GM18870 (cell line): ENCODE measurements around the gene PSMB8.
"Not testable (repeated sequence)": the region's sequence is repeated elsewhere in the genome, so short reads cannot be mapped to it uniquely, and the experiment has no call there.

ENCODE experiments used
- ATAC-seq: cut with Tn5 transposase; IDR thresholded peaks from one replicate; pipeline ENCODE4 v1.9.1; 2021; ENCODE audit warnings: moderate library complexity; ENCODE audit not compliant: unreplicated experiment

The PSMB8 gene

DNA sequence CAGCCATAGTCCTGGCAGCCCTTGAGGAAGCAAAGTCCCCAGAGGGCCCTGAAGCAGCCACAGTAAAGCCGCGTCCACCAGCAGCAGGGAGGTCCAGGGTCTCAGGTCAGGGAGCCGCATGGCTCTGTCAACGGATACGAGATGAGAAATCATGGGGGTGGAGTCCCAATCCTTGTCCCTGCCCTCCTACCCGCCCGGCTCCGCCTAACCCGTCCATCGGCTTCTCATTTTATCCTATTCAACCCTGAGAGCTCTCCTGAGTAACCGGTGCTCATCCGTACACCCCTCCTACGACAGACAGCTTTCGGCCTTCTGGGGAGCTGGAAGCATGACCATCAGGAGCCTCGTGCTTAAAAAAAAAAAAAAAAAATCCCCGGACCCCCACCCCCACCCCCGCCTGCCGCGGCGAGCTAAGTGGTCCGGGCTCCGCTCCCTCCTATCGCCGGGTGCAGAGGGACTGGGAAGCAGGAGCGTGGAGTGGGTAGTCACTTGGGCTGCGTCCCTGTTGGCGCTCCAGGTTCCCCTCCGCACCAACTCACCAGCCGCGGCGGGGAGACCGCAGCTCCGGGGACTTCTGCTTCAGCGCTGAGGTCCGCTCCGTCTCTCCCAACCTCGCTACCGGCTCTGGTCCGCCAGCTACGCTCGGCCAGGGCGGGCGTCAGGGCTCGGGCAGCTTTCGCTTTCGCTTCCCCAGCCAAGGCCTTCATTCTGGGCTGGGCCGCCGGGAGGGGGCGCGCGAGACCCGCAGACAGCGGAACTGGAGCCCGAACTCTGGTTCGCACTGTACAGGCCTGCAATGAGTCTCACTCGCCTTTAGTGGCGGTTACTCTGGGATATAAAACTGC, 5.5 kb downstream of the PSMB8 start, which contains the start of gene TAP2:
Gene TAP2, minus strand, starts transcription at position 626 of the 845 bp plus-strand sequence. Its CDS starts 506 bp downstream, at position 120.
- peak; percentile 70 for ATAC-seq

DNA sequence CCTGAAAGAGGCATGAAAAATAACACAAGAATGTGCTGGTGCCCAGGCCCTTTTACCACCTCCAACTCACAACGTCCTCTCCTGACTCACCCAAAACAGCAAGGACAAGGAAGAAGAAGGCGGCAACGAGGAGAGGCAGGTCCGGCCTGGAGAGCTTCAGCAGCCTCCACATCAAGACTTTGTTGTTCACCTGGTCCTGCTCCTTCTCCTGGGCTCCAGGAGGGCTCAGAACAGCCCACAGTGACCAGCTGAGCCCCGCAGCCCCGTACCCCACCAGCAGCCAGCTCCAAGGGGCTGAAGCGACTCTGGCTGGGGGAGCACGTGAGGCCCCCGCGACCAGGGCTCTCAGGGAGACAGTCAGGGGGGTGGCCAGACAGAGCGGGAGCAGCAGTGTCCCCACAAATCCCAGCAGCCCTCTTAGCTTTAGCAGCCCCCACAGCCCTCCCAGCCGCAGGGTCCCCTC, 6.2 kb downstream of the PSMB8 start:
- no peak for ATAC-seq

DNA sequence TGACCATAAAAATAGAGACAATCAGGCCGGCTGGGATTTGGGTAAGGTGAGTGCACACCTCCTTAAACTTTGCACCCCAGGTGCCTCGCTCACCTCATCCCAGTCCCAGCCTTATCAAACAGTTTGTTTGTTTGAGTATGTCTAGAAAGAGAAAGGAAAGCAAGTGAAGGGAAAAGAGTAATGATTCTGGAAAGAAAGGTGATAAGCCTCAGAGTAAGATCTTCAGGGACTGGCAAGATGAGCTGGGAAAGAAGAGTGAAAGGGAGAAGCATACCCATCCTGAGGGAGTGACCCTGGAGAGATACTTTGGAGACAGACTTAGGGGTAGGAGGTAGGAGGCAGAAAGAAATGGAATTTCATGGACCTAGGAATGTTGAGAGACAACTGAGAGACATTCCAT, 7.0 kb downstream of the PSMB8 start:
- ATAC-seq = no peak

DNA sequence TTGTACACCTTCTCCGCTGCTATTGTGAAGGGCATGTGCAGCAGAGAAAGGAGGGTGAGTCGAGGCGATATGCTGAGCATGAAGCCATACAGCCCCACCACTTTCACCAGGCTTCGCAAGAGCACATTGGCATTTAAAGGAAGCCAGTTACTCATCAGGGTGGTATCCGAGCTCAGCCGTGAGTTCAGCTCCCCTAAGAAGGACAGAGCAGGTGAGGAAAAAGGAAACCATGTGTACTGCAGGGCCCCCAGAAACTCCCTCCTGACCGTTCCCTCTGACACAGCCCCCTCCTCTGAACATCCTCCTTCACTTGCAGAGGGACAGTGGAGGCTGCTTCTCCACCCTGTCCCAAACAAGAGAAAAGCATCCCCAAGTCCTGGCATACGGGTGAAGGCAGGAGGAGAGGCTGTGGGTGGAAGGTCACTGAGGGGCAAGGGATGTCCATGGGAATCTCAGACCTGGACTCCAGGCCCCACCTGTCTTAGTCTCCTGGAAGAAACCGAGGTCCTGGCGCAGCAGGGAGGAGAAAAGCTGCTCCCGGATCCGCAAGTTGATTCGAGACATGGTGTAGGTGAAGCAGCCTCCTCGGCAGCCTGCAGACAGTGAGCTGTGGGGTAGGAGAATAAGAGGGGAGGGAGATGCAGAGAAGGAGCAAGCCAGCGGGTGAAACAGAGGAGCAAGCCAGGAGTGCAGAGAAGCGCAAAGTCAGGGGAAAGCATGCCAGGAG, 8.5 kb downstream of the PSMB8 start:
- no peak for ATAC-seq

DNA sequence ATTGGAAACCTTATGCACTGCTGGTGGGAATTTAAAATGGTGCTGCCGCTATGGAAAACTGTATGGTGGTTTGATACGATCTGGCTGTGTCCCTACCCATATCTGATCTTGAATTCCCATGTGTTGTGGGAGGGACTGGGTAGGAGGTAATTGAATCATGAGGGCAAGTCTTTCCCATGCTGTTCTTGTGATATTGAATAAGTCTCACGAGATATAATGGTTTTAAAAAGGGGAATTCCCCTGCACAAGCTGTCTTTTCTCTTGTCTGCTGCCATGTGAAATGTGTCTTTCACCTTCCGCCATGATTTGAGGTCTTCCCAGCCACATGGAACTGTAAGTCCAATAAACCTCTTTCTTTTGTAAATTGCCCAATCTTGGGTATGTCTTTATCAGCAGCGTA, 10.2 kb downstream of the PSMB8 start:
- no peak for ATAC-seq

DNA sequence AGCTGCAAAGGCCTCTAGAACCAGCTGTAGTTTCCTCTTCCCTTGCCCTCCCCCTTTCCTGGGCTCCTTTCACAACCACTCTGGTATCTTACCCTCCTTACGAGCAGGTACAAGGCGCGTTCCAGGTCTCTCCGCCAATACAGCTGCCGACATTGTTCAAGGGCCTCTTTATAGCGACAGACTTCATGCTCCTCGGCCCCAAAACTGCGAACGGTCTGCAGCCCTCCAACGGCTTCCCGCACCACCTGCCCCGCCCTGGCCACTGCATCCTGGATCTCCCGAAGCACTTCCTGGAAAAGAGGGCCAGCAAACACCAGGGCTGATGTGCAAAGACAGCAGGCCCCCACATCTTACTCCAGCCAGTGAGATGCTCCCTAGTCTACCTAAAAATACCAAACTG, 11.3 kb downstream of the PSMB8 start:
- no peak for ATAC-seq

DNA sequence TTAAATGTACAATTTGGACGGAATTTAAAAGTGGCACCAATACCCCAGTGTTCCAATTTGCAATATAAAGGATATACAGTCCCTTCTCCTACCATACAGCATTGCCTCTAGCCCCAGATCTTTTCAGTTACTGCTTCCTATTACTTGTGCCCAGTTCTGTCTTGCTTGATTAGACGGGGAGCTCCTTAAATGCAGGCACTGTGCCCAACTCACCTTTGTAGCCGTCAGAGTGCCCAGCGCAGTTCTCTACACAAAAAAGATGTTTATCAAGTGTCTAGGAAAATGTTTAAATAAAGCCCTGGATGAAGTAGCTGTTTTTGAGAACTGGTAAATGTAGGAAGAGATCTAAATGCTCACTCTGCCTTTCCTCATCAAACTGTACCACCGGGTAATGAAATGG, 12.9 kb downstream of the PSMB8 start:
- no peak for ATAC-seq

DNA sequence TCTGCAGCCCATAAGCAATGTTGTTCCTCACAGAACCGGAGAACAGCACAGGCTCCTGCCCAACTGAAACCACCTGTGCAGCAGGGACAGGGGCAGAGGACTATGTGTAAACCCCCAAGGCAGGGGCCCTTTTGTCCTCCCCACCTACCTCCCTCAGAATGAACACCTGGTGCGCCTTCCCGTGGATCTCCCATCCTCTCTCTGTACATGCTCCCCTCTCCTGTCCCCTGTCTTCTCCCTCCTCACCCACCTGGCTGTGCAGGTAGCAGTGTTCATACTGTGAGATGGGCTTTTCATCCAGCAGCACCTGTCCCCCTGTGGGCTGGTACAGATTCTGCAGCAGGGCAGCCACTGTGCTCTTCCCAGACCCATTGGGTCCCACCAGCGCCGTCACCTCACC, 13.8 kb downstream of the PSMB8 start:
- ATAC-seq = no peak

DNA sequence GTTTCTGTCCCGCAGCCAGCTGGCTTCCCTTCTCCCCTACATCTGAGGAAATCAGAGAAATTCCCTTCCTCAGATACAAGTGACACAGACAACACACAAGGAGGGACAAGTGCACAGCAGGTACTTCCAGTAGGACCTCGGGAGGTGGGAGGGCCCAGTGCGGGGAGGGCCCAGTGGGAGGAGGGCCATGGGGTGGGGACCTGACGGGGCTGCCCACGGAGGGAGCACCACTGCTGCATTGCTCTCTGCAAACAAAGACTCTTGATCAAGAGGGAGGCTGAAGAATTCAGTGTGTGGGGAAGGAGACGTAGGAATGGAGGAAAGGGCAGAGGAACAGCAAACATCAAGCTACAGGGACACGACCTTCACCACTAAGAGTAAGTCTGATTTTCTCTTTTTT, 14.4 kb downstream of the PSMB8 start:
- ATAC-seq = no peak

DNA sequence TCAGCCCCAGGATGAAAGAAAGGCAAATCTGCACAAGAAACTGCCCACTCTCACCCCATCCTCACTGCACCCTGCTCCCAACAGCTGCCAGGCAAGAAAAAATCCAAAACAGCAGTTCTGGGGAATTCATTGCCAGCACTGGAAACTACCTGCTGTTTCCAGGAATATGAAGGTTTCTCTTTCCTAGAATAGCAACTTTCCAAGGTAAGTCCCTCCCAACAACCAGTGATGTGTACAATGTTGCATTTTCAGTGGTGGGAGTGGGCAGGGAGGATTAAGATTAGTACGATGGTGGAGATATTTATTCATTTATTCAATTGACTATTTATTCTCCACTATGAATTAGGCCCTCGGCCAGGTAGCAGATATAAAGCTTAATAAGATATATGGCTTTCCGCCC, 16.8 kb downstream of the PSMB8 start:
- ATAC-seq = no peak

DNA sequence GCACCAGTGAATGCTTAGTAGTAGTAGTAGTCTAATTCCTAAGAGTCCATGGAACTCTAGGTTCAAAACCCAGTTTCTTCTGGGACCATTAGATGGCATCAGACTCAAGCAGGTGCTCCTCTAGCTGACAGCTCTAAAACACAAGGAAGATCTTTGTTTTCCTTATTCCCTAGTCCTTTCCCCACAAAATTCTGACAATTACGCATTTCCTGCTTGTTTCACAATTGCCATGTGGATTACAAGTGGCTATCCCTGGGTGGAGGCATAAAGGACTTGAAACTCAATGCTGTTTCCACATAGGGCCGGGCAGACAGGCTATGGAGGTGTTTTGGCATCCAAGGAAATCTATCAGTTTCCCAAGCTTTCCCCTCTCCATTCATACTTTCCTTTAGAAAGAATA, 17.9 kb downstream of the PSMB8 start:
- ATAC-seq = no peak

DNA sequence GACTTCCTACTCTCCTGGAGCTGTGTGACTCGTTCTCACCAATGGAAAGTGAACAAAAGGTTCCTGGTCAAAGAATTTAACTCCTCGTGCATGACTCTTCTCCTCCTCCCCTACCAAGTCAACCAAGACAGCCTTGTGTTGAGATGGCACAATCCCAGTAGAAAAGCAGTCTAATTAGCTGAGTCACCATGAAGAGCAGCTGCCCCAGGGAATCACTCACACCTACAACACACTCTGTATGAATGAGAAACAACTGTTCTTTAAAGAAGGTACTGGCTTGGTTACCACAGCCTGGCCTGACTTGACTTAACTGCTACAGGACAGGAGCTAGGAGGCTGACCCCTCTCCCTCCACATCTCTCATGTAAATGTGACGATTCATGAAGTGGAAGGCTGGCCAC, 24.1 kb downstream of the PSMB8 start:
- ATAC-seq = no peak

DNA sequence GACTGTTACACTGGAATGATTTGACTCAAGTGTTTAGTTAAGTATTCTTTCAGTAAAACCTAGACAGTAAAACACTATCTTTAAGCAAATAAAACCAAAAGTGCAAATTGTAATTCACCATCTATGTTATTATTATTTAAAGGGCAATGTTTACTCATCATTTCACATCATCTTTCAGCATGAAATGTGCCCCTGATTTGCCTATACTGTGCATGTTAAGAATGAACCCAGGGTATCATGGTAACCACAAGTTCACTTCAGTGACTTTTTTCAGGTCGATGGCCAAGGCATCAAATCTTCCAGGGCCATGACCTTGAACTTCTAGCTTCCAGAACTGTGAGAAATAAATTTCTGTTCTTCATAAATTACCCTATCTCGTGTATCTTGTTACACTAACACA, 25.0 kb downstream of the PSMB8 start:
- ATAC-seq = no peak

DNA sequence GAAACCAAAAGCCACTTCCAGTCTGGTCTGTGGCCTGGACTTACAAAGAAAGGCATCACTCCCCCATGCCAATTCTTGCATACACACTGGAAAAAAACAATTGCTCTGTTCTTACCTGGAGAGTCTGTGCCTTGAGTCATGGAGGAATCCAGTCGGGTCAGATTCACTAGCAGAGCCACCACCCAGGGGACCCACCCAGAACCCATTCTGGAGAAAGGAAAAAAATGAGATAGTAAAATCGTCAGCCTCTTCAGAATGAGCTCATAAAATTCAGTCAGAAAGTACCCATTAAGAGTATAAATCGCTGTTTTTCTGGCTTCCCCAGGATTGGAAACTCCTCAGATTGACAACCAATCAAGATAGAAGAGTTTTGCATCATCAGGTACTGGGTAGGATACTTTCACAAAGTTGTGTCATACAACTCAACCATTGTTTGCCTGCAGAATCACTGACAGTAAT, 27.1 kb downstream of the PSMB8 start, which contains the start of gene HLA-DOB:
Gene HLA-DOB, minus strand, starts transcription at position 257 of the 459 bp plus-strand sequence. Its CDS starts 51 bp downstream, at position 206.
- no peak for ATAC-seq

DNA sequence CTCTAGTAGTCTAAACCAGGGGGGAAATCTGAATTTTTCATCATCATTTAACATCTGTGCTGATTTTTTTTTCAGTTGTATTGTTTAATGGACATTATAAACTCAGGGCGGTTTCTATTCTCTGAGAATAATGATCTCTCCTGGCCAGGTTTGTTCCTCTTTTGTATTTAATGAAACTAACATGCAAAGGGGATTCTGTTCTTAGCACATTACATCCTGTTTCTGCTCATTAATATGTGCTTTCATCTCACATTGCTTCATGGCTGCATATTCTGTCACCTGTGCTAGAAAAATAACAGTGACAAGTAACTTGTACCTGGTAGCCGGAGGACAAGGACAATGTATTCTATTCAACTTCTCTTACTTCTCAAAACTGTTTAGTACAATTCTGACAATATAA, 27.9 kb downstream of the PSMB8 start:
- ATAC-seq = peak; percentile 40

DNA sequence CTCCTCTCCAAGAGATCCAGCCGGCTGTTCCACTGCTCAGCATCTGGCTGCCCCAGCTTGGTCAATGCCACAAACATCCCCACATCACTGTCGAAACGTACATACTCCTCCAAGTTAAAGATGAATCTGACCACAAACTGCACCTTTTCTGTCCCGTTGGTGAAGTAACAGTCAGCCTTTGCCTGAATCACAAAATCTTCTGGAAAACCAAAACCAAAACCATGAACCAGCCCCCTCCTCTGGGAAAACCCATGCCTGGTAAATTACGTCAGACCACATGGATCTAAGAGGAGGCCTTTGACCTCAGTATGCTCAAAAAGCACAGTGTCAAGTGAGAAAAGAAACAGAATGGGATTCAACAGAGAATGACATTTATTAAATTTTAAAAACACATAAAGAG, 28.7 kb downstream of the PSMB8 start:
- no peak for ATAC-seq

DNA sequence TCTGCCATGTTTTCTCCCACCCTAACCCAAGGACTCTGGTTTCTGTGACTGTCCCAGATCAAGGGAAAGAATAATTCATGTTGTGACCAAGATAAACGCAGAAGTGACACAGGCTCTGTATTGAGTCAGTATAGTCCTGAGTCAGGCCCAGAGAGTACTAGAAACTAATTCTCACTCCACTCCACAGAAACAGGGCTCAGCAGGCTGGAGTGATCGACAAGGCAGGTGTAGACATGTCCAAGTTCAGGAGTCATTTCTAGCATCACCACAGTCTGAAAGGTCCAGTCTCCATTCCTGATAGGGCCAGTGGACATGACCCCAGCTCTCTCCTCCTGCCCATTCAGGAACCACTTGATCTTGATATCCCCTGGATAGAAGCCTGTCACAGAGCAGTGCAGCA, 29.7 kb downstream of the PSMB8 start:
- ATAC-seq = no peak

DNA sequence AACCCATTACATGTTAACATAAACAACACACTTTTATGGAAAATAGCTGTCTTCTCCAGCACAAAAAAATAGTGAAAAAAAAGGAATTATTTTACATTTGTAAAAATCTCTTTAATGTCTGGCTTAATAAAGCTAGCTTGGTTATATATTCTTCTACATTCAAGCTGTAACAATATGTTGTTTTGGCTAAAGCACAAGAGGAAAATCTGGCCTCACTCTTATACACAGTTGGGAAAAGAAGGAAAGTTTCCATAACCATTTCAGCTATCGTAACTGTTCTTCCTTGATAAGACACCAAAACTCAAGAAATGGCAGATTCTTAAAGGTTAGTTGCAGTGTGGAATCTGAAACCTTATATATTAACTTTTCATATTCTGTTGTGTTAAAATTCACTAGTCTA, 34.7 kb downstream of the PSMB8 start:
- no peak for ATAC-seq

DNA sequence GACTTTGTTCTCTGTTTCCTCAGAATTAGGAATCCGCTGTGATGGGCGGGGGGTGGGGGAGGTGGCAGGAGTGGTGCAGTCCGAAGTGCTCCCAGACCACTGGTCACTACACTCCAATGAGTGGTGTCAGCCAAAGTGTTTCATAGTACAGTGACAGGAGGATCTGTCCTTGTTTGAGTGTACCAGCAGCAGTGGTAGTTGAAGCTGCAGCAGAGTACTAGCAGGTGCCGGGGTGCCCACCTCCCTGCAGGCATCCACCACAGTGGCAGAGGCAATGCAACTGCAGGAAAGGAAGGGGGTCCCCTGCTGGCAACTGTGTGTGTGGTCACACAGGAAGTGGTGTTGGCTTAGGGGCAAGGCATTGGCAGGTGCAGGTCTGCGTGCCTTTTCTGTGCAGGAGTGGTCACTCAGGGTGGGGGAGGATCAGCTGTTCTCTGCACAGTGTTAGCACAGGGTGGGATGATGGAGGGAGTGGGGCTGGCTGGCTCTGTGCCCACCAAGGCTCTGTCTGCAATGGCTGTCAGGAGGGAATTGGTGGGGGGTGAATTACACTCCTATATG, 36.7 kb downstream of the PSMB8 start:
- no peak for ATAC-seq

DNA sequence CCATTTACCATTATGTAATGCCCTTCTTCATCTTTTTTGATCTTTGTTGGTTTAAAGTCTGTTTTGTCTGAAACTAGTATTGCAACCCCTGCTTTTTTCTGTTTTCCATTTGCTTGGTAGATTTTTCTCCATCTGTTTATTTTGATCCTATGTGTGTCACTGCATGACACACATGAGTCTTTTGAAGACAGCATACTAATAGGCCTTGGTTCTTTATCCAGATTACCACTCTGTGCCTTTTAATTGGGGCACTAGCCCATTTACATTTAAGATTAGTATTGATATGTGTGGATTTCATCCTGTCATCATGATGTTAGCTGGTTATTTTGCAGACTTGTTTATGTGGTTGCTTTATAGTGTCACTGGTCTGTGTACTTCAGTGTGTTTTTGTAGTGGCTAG, 38.4 kb downstream of the PSMB8 start:
- not testable (repeated sequence) for ATAC-seq

DNA sequence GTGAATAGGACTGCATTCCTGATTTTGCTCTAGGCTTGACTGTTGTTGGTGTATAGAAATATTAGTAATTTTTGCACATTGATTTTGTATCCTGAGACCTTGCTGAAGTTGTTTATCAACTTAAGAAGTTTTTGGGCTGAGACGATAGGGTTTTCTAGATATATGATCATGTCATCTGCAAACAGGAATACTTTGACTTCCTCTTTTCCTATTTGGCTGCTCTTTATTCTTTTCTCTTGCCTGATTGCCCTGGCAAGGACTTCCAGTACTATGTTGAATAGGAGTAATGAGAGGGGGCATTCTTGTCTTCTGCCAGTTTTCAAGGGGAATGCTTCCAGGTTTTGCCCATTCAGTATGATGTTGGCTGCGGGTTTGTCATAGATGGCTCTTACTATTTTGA, 40.4 kb downstream of the PSMB8 start:
- no peak for ATAC-seq

DNA sequence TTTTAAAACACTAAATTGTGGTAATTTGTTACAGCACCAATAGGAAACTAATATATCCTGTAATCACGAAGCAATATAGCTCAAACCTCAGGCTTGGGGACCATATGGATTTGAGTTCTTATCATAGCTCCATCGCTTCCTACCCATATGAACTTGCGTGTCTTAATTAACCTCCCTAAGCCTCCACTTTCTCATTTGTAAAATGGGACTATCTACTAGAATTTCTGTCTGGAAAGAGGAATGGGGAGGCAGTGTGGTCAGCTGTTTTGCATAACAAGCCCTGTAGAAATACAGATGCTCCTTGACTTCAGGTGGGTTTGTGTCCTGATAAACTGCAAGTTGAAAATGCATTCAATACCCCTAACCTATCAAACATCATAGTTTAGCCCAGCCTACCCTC, 44.1 kb downstream of the PSMB8 start:
- ATAC-seq = no peak
